ENCODE results near the gene SRF. TPM values are rescaled to one million over a fixed set of nuclear protein-coding genes. Genes with fewer than 3 reads are reported as not detected.

SRF gene
- total RNA-seq, 1 donor: 17.9 TPM

GRCh38 chr6:43202451-43202850 is 31.4 kb downstream of the SRF start:
- DNase-seq (ENCODE audit: low read depth): no peak
- TF ChIP-seq CTCF (IDR thresholded peaks at IDR 0.05; ENCODE audit: insufficient read depth, low read length): no peak

GRCh38 chr6:43203029-43203717 is 32.1 kb downstream of the SRF start:
- H3K4me3 ChIP-seq (ENCODE audit: low read depth, low read length): no peak overlapping the region
- no peak for TF ChIP-seq CTCF (IDR thresholded peaks at IDR 0.05; ENCODE audit: insufficient read depth, low read length)
- no peak for DNase-seq (ENCODE audit: low read depth)

More at GRCh38 chr6:43202451-43202850, 31.4 kb downstream of the SRF start:
- H3K4me3 ChIP-seq (ENCODE audit: low read depth, low read length): no peak overlapping the region

- no peak overlapping the region for H3K4me3 ChIP-seq (ENCODE audit: low read depth, low read length)
- TF ChIP-seq CTCF (IDR thresholded peaks at IDR 0.05; ENCODE audit: insufficient read depth, low read length): no peak
- no peak for DNase-seq (ENCODE audit: low read depth)
Measured at GRCh38 chr6:43203718-43204095, 32.6 kb downstream of the SRF start.

GRCh38 chr6:43204271-43205105 is 33.4 kb downstream of the SRF start:
- no peak overlapping the region for H3K4me3 ChIP-seq (ENCODE audit: low read depth, low read length)
- DNase-seq (ENCODE audit: low read depth): no peak
- no peak for TF ChIP-seq CTCF (IDR thresholded peaks at IDR 0.05; ENCODE audit: insufficient read depth, low read length)

- TF ChIP-seq CTCF (IDR thresholded peaks at IDR 0.05; ENCODE audit: insufficient read depth, low read length): no peak
- no peak overlapping the region for H3K4me3 ChIP-seq (ENCODE audit: low read depth, low read length)
- no peak for DNase-seq (ENCODE audit: low read depth)
Measured at GRCh38 chr6:43205849-43206248, 34.8 kb downstream of the SRF start.

GRCh38 chr6:43207286-43207685 is 36.2 kb downstream of the SRF start:
- no peak for DNase-seq (ENCODE audit: low read depth)
- H3K4me3 ChIP-seq (ENCODE audit: low read depth, low read length): no peak overlapping the region
- no peak for TF ChIP-seq CTCF (IDR thresholded peaks at IDR 0.05; ENCODE audit: insufficient read depth, low read length)

Data from fibroblast of the aortic adventitia (primary cell).